NCI-H82 (cell line): ENCODE results near the gene CRK.
"Not testable (repeated sequence)": the region's sequence is repeated elsewhere in the genome, so short reads cannot be mapped to it uniquely, and the experiment has no call there.

Source experiments
- DNase-seq: peaks from one replicate; lab custom pipeline; 2025; lab: John Stamatoyannopoulos, UW

CRK gene

GRCh38 chr17:1387490-1388227 is 68.4 kb downstream of the CRK start:
- not testable (repeated sequence) for DNase-seq

- DNase-seq = not testable (repeated sequence)
These were observed 69.3 kb downstream of the CRK start for GRCh38 chr17:1386675-1387190.

GRCh38 chr17:1386265-1386664 is 69.8 kb downstream of the CRK start:
- no peak for DNase-seq

GRCh38 chr17:1385861-1386260 is 70.2 kb downstream of the CRK start:
- DNase-seq = no peak

- no peak for DNase-seq
These were observed 71.1 kb downstream of the CRK start for GRCh38 chr17:1384905-1385435.

- no peak for DNase-seq
These were observed 76.1 kb downstream of the CRK start for GRCh38 chr17:1379930-1380313.

- no peak for DNase-seq
These were observed 76.7 kb downstream of the CRK start for GRCh38 chr17:1379208-1379929.

GRCh38 chr17:1378476-1378860 is 77.6 kb downstream of the CRK start:
- not testable (repeated sequence) for DNase-seq

- DNase-seq = no peak
These were observed 78.7 kb downstream of the CRK start for GRCh38 chr17:1377334-1377733.

- no peak for DNase-seq
These were observed 80.0 kb downstream of the CRK start for GRCh38 chr17:1376061-1376460.

- no peak for DNase-seq
These were observed 80.4 kb downstream of the CRK start for GRCh38 chr17:1375615-1376014.

- no peak for DNase-seq
These were observed 81.4 kb downstream of the CRK start for GRCh38 chr17:1374431-1375177.

- no peak for DNase-seq
These were observed 82.3 kb downstream of the CRK start for GRCh38 chr17:1373707-1374237.

- no peak for DNase-seq
These were observed 83.4 kb downstream of the CRK start for GRCh38 chr17:1372618-1373017.

GRCh38 chr17:1371893-1372590 is 84.0 kb downstream of the CRK start:
- no peak for DNase-seq
